ENCODE data around the gene CNOT10.

GRCh38 chr3:32782407-32782806 is 97.4 kb downstream of the CNOT10 start:
- TF ChIP-seq CTCF (IDR thresholded peaks at IDR 0.05) (no peak), POLR2A (IDR thresholded peaks at IDR 0.05) (no peak)

Measured in suprapubic skin (tissue), 3 donors.